ENCODE results near the gene GAPVD1.
"Not testable (repeated sequence)": the region's sequence is repeated elsewhere in the genome, so short reads cannot be mapped to it uniquely, and the experiment has no call there.

GAPVD1 gene

DNA sequence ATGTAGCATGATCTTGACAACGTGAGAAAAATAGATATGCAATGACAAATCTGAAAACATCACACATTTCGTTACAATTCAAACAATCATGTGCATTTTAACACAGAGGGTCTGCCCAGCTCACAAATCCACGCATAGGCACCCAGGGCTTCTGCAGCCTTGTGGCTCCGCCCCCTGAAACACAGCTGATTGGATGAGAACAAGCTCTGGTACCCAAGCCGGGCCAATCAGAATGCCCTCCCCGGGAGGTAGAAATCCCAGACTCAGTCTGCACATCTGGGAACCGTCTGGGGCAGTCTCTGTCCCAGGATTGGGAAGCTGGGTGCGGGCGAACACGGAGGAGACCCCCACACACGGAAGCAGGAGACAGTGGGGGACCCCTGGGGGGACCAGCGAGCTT, 137.5 kb downstream of the GAPVD1 start:
- H3K27me3 ChIP-seq (ENCODE audit: insufficient read depth, poor library complexity, severe bottlenecking): no peaks in the 10 kb centered on the region
- H3K4me3 ChIP-seq (replicated peaks; ENCODE audit: insufficient read depth, low read length): no peak overlapping the region
- DNase-seq (ENCODE audit: low read depth in 1 of 2, low spot score in 1 of 2): no peak
- no peak overlapping the region for H3K27ac ChIP-seq (replicated peaks)
- TF ChIP-seq GABPA (IDR thresholded peaks at IDR 0.05; ENCODE audit: low read depth): no peak
- TF ChIP-seq, protein P1, sequence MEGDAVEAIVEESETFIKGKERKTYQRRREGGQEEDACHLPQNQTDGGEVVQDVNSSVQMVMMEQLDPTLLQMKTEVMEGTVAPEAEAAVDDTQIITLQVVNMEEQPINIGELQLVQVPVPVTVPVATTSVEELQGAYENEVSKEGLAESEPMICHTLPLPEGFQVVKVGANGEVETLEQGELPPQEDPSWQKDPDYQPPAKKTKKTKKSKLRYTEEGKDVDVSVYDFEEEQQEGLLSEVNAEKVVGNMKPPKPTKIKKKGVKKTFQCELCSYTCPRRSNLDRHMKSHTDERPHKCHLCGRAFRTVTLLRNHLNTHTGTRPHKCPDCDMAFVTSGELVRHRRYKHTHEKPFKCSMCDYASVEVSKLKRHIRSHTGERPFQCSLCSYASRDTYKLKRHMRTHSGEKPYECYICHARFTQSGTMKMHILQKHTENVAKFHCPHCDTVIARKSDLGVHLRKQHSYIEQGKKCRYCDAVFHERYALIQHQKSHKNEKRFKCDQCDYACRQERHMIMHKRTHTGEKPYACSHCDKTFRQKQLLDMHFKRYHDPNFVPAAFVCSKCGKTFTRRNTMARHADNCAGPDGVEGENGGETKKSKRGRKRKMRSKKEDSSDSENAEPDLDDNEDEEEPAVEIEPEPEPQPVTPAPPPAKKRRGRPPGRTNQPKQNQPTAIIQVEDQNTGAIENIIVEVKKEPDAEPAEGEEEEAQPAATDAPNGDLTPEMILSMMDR (IDR thresholded peaks at IDR 0.05; ENCODE audit: insufficient read depth, low read length): no peak
- TF ChIP-seq, protein P2, sequence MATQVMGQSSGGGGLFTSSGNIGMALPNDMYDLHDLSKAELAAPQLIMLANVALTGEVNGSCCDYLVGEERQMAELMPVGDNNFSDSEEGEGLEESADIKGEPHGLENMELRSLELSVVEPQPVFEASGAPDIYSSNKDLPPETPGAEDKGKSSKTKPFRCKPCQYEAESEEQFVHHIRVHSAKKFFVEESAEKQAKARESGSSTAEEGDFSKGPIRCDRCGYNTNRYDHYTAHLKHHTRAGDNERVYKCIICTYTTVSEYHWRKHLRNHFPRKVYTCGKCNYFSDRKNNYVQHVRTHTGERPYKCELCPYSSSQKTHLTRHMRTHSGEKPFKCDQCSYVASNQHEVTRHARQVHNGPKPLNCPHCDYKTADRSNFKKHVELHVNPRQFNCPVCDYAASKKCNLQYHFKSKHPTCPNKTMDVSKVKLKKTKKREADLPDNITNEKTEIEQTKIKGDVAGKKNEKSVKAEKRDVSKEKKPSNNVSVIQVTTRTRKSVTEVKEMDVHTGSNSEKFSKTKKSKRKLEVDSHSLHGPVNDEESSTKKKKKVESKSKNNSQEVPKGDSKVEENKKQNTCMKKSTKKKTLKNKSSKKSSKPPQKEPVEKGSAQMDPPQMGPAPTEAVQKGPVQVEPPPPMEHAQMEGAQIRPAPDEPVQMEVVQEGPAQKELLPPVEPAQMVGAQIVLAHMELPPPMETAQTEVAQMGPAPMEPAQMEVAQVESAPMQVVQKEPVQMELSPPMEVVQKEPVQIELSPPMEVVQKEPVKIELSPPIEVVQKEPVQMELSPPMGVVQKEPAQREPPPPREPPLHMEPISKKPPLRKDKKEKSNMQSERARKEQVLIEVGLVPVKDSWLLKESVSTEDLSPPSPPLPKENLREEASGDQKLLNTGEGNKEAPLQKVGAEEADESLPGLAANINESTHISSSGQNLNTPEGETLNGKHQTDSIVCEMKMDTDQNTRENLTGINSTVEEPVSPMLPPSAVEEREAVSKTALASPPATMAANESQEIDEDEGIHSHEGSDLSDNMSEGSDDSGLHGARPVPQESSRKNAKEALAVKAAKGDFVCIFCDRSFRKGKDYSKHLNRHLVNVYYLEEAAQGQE (IDR thresholded peaks at IDR 0.05; ENCODE audit: insufficient replicate concordance, low read depth): no peak
- TF ChIP-seq POLR2AphosphoS5 (IDR thresholded peaks at IDR 0.05; ENCODE audit: low read depth): no peak
- no peak for TF ChIP-seq SPI1 (IDR thresholded peaks at IDR 0.05; ENCODE audit: borderline replicate concordance, low read depth)

DNA sequence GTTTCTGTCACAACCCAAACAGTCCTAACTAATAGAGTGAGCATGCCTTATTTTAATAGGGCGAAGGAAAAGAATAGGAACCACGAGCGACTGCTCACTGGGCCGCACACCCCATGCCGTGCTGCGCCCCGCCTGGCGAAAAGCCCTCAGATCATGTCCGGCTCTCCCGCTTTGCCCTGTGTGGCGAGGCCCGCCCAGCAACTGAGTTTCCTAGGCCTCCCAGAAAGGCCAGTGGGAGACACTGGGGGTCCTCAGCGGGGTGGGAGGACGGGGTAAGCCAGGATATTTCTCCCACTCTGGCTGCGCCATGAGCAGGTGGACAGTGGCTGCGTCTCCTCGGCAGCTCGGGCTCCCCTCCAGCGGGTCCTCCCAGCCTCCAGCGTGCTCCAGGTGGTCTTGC, 138.0 kb downstream of the GAPVD1 start:
- no peak for DNase-seq (ENCODE audit: low read depth in 1 of 2, low spot score in 1 of 2)
- no peak for TF ChIP-seq SPI1 (IDR thresholded peaks at IDR 0.05; ENCODE audit: borderline replicate concordance, low read depth)
- no peak for TF ChIP-seq POLR2AphosphoS5 (IDR thresholded peaks at IDR 0.05; ENCODE audit: low read depth)
- TF ChIP-seq, protein P2 (IDR thresholded peaks at IDR 0.05; ENCODE audit: insufficient replicate concordance, low read depth): no peak
- TF ChIP-seq GABPA (IDR thresholded peaks at IDR 0.05; ENCODE audit: low read depth): no peak
- TF ChIP-seq, protein P1 (IDR thresholded peaks at IDR 0.05; ENCODE audit: insufficient read depth, low read length): no peak
- H3K27ac ChIP-seq (replicated peaks): no peak overlapping the region
- no peak overlapping the region for H3K4me3 ChIP-seq (replicated peaks; ENCODE audit: insufficient read depth, low read length)
- H3K27me3 ChIP-seq (ENCODE audit: insufficient read depth, poor library complexity, severe bottlenecking): no peaks in the 10 kb centered on the region

DNA sequence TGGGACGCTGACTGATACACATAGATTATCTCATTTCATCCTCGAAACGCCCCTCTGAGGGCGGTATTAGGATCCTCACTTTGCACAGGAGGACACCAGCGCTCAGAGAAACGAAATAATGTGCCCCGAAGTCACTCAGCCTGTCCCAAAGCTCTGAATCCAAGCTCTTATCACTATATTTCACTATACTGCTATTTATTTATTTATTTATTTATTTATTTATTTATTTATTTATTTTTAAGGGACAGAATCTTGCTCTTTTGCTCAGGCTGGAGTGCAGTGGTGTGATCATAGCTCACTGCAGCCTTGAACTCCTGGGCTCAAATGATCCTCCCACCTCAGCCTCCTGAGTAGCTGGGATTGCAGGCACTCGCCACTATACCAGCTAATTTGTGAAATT, 138.6 kb downstream of the GAPVD1 start:
- H3K27ac ChIP-seq (replicated peaks); DNase-seq (ENCODE audit: low read depth in 1 of 2, low spot score in 1 of 2); H3K4me3 ChIP-seq (replicated peaks; ENCODE audit: insufficient read depth, low read length); H3K27me3 ChIP-seq (ENCODE audit: insufficient read depth, poor library complexity, severe bottlenecking): not testable (repeated sequence)

DNA sequence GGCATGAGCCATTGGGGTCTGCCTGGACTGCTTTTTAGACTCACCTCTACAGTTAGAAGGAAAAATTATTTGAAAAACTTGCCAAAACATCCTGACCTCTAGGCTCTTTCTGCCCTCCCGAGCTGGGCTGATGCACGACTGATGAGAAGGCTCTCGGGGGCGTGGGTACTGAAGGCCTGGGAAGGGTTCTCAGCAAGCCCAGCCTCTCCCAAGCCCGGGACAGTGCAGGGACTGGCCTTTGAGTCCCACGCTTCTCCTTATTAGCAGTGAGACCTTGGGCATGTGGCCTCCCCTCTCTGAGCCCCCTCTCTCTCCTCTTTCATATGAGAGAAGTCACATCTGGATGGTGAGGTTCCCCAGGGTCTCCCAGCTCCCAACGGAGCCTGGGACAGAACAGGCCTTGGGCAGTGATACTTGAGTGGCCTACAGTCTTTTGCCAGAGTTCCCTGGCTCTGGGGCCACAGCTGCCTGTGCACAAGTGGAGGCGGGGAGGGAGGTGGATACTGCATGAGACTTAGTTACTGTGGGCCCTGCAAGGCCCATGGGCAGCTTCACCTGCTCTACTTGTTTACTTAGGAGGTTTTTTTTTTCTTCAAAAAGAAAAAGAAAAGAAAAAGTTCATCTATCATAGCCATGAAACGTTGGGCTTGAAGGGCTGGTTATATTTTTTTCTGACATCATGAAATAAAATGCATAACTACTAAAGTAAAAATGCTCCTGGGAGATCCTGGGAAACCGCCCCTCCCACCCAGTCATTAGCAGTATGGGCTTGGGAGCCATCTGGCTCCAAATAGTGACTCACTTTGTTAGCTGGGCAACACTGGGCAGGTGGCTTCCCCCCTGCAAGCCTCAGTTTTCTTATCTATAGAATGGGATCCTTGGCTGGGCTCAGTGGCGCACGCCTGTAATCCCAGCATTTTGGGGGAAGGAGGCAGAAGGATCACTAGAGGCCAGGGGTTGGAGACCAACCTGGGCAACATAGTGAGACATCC, 139.4 kb downstream of the GAPVD1 start:
- Histone ChIP-seq H3K27me3 (ENCODE audit: insufficient read depth, poor library complexity, severe bottlenecking) (no peaks in the 10 kb centered on the region), H3K4me3 (replicated peaks; ENCODE audit: insufficient read depth, low read length) (no peak overlapping the region), H3K27ac (replicated peaks) (no peak overlapping the region)
- DNase-seq (ENCODE audit: low read depth in 1 of 2, low spot score in 1 of 2): no peak
- TF ChIP-seq GABPA (IDR thresholded peaks at IDR 0.05; ENCODE audit: low read depth) (no peak), SPI1 (IDR thresholded peaks at IDR 0.05; ENCODE audit: borderline replicate concordance, low read depth) (no peak)
- TF ChIP-seq, protein P2 (IDR thresholded peaks at IDR 0.05; ENCODE audit: insufficient replicate concordance, low read depth): no peak
